Stimulated activated CD8-positive, alpha-beta memory T cell treated with anti-CD3 and anti-CD28 coated beads, Interleukin-4, amount 100 ng/mL, for 24 hours (primary cell): ENCODE measurements around the gene SPAG16.
"Not testable (repeated sequence)": the region's sequence is repeated elsewhere in the genome, so short reads cannot be mapped to it uniquely, and the experiment has no call there.

Source experiments
- DNase-seq: peaks from one replicate; pipeline ENCODE4 v3.0.0-alpha.2; 2020; ENCODE audit warnings: low read depth

SPAG16 gene

GRCh38 chr2:213703406-213704098, 419.3 kb downstream of the SPAG16 start:
- DNase-seq, result no peak

GRCh38 chr2:213710164-213710563, 425.9 kb downstream of the SPAG16 start:
- no peak for DNase-seq

- not testable (repeated sequence) for DNase-seq
Observed at GRCh38 chr2:213718411-213718810, 434.1 kb downstream of the SPAG16 start.

- no peak for DNase-seq
Observed at GRCh38 chr2:213722565-213722964, 438.3 kb downstream of the SPAG16 start.

GRCh38 chr2:213723041-213723560, 438.8 kb downstream of the SPAG16 start:
- DNase-seq, result no peak

GRCh38 chr2:213723707-213724106, 439.4 kb downstream of the SPAG16 start:
- DNase-seq, result no peak

DNA sequence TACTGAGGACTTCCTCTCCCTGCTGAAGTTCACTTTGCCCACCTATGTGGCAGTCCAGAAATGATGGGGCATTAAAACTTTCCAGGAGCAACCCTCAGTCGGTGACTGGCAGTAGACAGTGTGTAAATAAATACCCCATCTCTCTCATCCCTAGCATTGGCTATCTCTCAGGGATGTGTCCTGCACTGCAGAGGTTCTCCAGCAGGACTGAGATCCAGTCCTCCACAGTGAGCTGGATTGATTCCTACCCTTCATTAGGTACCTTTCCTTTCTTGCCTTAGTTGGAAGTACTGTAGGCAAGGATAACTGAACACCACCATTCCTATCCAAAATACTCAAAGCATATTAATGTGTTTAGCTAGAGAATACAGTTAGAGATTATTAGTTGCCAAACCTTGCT, 441.8 kb downstream of the SPAG16 start:
- DNase-seq, result no peak

DNA sequence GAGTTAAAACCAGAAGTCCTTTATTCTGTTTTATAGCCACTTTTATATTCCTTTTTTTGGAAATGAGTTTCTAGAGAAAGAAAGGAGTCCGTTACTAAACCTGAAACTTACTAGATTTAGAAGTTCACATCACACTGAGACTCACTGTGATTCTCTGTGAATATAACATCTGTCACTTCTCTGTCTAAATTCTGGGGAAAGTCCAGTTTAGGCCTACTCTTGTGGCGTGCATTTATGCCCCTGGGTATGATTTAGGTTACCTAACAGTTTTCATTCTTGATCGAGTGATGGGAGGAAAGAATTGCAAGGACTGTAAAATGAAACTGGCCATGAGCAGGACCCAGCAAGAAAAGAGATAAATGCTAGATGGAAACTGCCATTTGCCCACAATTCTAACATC, 449.6 kb downstream of the SPAG16 start:
- DNase-seq, result no peak

DNA sequence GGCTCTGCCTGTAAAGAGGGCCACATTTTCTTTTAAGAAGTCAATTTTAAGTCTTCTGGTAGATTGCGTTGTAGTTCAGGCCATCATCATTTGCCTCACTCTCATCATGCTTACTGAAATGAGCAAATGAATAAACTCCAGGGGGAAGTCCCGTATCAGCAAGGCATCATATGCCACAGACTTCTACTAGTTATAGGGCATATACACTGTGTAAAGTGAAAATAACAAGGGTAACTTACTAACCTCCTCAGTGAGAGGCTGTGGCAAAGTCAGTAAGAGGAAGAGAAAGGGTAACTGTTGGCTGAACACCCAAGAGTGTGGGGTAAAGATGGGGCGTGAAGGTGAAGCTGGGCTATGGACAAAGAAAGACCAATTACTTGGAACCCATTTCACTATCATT, 456.2 kb downstream of the SPAG16 start:
- DNase-seq, result no peak

- DNase-seq, result no peak
Observed at GRCh38 chr2:213751446-213751845, 467.2 kb downstream of the SPAG16 start.

GRCh38 chr2:213752575-213752974, 468.3 kb downstream of the SPAG16 start:
- DNase-seq, result no peak

GRCh38 chr2:213757525-213757924, 473.3 kb downstream of the SPAG16 start:
- DNase-seq, result no peak

- no peak for DNase-seq
Observed at GRCh38 chr2:213763354-213763753, 479.1 kb downstream of the SPAG16 start.

GRCh38 chr2:213763963-213764362, 479.7 kb downstream of the SPAG16 start:
- DNase-seq, result no peak

DNA sequence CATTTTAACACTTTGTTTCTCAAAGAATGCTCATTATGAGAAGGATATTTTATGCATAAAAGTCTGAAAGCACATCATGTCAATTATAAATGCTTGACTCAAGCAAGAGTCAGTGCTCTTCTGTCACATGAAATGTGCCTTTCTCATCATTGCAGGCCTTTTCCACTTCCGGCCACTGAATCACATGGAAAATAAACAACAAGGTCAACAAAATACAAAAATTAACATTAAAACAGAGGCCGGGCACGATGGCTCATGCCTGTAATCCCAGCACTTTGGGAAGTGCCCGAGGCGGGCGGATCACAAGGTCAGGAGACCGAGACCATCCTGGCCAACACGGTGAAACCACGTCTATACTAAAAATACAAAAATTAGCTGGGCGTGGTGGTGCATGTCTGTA, 480.6 kb downstream of the SPAG16 start:
- DNase-seq, result no peak

GRCh38 chr2:213766062-213766461, 481.8 kb downstream of the SPAG16 start:
- DNase-seq, result no peak

DNA sequence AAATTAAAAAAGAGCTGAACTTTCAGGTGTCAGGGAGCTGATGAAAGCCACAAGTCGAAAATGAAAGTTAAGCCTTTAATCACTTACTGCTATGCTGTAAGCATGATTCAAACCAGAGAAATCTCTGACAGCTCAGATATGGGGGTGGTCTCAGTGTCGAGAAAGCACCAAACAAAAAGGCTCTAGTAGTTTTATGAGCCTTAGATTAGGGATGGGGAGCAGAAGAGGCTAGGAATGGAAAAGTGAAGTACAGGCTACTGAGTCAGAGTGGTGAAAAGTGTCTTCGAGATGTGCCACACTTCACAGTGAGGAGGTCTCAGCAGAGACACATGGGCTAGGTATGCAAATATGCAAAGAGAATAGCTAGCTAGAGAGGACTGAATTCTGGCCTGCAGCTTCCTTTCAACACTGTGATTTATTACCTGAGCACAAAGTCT, 482.2 kb downstream of the SPAG16 start:
- no peak for DNase-seq

- no peak for DNase-seq
Observed at GRCh38 chr2:213787869-213788268, 503.6 kb downstream of the SPAG16 start.

GRCh38 chr2:213789940-213790339, 505.7 kb downstream of the SPAG16 start:
- DNase-seq, result no peak

GRCh38 chr2:213792045-213792444, 507.8 kb downstream of the SPAG16 start:
- DNase-seq, result no peak

GRCh38 chr2:213806125-213806726, 522.0 kb downstream of the SPAG16 start:
- no peak for DNase-seq

GRCh38 chr2:213816583-213816982, 532.3 kb downstream of the SPAG16 start:
- no peak for DNase-seq

GRCh38 chr2:213818436-213818835, 534.2 kb downstream of the SPAG16 start:
- DNase-seq, result no peak

DNA sequence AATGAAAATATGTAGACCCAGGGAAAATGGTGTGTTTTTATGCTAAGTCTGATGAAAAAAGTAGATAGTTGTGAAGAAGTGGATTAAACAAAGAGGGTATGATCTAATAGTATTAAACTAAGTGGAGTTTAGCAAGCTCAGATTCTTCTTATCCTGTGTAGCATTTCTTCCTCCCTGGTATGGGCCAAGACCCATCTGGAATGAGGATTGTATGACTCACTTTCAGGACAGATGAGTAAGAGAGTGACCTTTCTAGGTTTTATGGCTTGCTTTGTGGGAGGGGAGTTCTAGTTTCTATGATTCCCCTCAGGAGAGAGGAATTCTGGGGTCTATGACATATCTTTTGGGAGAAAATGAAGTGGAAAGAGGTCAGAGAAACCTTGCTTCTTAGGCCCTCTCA, 550.1 kb downstream of the SPAG16 start:
- no peak for DNase-seq
